Motor neuron (in vitro differentiated cells): ENCODE data around the gene SIM2. TPM values are rescaled to one million over a fixed set of nuclear protein-coding genes. Genes with fewer than 3 reads are reported as not detected.
A peak's percentile ranks its signal among the peaks of the same experiment; 100 is the strongest.

ENCODE experiments used
- ATAC-seq, 8 experiments: fragments of 200-7000 bp; cut with Tn5 transposase; replicated peaks in 6 of 8; 2 replicates each; pipeline ENCODE4 v1.8.0; 2021; ENCODE audit warnings: mild to moderate bottlenecking in 8 of 8, moderate library complexity in 8 of 8
- H3K27ac ChIP-seq, 2 donors: fragments of 250-450 bp; sonication (Bioruptor Pico); 2 replicates each; pipeline ENCODE4 v1.9.0; 2021; ENCODE audit warnings: antibody characterized with exemption in 2 of 2, mild to moderate bottlenecking in 2 of 2, moderate library complexity in 1 of 2
- H3K4me1 ChIP-seq, 2 donors: fragments of 250-450 bp; sonication (Bioruptor Pico); replicated peaks in 1 of 2; 2 replicates each; pipeline ENCODE4 v1.6.1; 2021; ENCODE audit warnings: antibody characterized with exemption in 2 of 2, mild to moderate bottlenecking in 2 of 2, moderate library complexity in 1 of 2
- H3K4me3 ChIP-seq, 5 donors: fragments of 250-450 bp; sonication (Bioruptor Pico); 2 replicates each; pipeline ENCODE4 v1.9.0; 2021; ENCODE audit warnings: antibody characterized with exemption in 5 of 5, mild to moderate bottlenecking in 5 of 5, moderate library complexity in 4 of 5
- WGBS, 10 experiments: fragments of 450-650 bp; shearing (Covaris generic); methylation state at CpG; one replicate each; pipeline ENCODE4 v1.0.0; 2022; 5-methylcytosine and 5-hydroxymethylcytosine counted together
- in situ Hi-C, 9 experiments: fragments of 400-800 bp; cut with MboI; loops; one replicate each; pipeline ENCODE4 v1.15.0; 2021; ENCODE audit warnings: low sequenced_read_pairs in 9 of 9, low pct_unique_long_range_greater_than_20kb in 2 of 9; ENCODE audit not compliant: unreplicated experiment in 9 of 9
- total RNA-seq, 8 experiments: library from RNA; unstranded; fragments of 300-600 nt; gene quantifications; 2 replicates each; pipeline versions ENCODE4 v1.2.3 to v1.2.4, GENCODE V29; 2022

The SIM2 gene
- total RNA-seq, 8 experiments from 2014 or later, result 0.36 to 9.5 (median 1.1) TPM

- in situ Hi-C loops, result no loop called here
- ATAC-seq, result no peak
- Histone ChIP-seq H3K4me1 (peaks cover 0 to 4% of the 10 kb centered on the region in 2 donors), H3K27ac (no peak overlapping the region), H3K4me3 (no peak overlapping the region)
- 76 to 100% (median 87%) methylated on average over 2 to 11 of the region's 14 CpGs; no CpG with 5 or more reads in 4 of the 10 experiments for WGBS, 10 experiments
Observed at GRCh38 chr21:36728371-36729111, 29.6 kb downstream of the SIM2 start.

GRCh38 chr21:36729310-36729970, 30.5 kb downstream of the SIM2 start:
- Histone ChIP-seq H3K4me3 (no peak overlapping the region), H3K4me1 (peaks cover 0 to 4% of the 10 kb centered on the region in 2 donors), H3K27ac (no peak overlapping the region)
- 28 to 90% (median 71%) methylated on average over 2 to 9 of the region's 18 CpGs; no CpG with 5 or more reads in 4 of the 10 experiments for WGBS, 10 experiments
- no peak for ATAC-seq
- in situ Hi-C loops, result no loop called here

- WGBS, 10 experiments, result 52 to 100% (median 78%) methylated on average over 1 to 12 of the region's 30 CpGs; no CpG with 5 or more reads in 1 of the 10 experiments
- Histone ChIP-seq H3K27ac (no peak overlapping the region), H3K4me3 (no peak overlapping the region), H3K4me1 (peaks cover 0 to 4% of the 10 kb centered on the region in 2 donors)
- no peak for ATAC-seq
- in situ Hi-C loops, result no loop called here
Observed at GRCh38 chr21:36730291-36731281, 31.7 kb downstream of the SIM2 start.

GRCh38 chr21:36732217-36732616, 33.3 kb downstream of the SIM2 start:
- Histone ChIP-seq H3K27ac (no peak overlapping the region), H3K4me3 (no peak overlapping the region), H3K4me1 (peaks cover 0 to 4% of the 10 kb centered on the region in 2 donors)
- no peak for ATAC-seq
- in situ Hi-C loops, result no loop called here
- whole genome bisulfite sequencing, 10 experiments, result 65 to 100% (median 94%) methylated on average over 2 to 7 of the region's 14 CpGs; no CpG with 5 or more reads in 5 of the 10 experiments

- in situ Hi-C loops, result no loop called here
- H3K27ac ChIP-seq, result no peak overlapping the region
- no peak for ATAC-seq
- no peak overlapping the region for H3K4me3 ChIP-seq
- peaks cover 0 to 4% of the 10 kb centered on the region in 2 donors for H3K4me1 ChIP-seq
- 30 to 100% (median 80%) methylated on average over 1 to 6 of the region's 7 CpGs; no CpG with 5 or more reads in 5 of the 10 experiments for WGBS, 10 experiments
Observed at GRCh38 chr21:36732761-36733160, 33.8 kb downstream of the SIM2 start.

- Histone ChIP-seq H3K27ac (no peak overlapping the region), H3K4me3 (no peak overlapping the region), H3K4me1 (peaks cover 0 to 4% of the 10 kb centered on the region in 2 donors)
- 100% methylated on average over 1 to 2 of the region's 6 CpGs; no CpG with 5 or more reads in 8 of the 10 experiments for WGBS, 10 experiments
- in situ Hi-C loops, result no loop called here
- ATAC-seq, result no peak
Observed at GRCh38 chr21:36733857-36734256, 34.9 kb downstream of the SIM2 start.

- H3K4me3 ChIP-seq, result no peak overlapping the region
- in situ Hi-C loops, result no loop called here
- no peak overlapping the region for H3K27ac ChIP-seq
- H3K4me1 ChIP-seq, result no peaks in the 10 kb centered on the region
- no peak for ATAC-seq
- 58 to 92% (median 82%) methylated on average over 2 to 6 of the region's 9 CpGs; no CpG with 5 or more reads in 3 of the 10 experiments for WGBS, 10 experiments
Observed at GRCh38 chr21:36734367-36735200, 35.7 kb downstream of the SIM2 start.

- Histone ChIP-seq H3K27ac (no peak overlapping the region), H3K4me3 (no peak overlapping the region), H3K4me1 (no peaks in the 10 kb centered on the region)
- WGBS, 10 experiments, result 100% methylated on average over 2 of the region's 4 CpGs; no CpG with 5 or more reads in 9 of the 10 experiments
- in situ Hi-C loops, result no loop called here
- ATAC-seq, result no peak
Observed at GRCh38 chr21:36735201-36735515, 36.2 kb downstream of the SIM2 start.

- ATAC-seq, result peak in 5 of 8 experiments; percentile 43 to 84 (median 61)
- Histone ChIP-seq H3K4me1 (no peaks in the 10 kb centered on the region), H3K4me3 (no peak overlapping the region), H3K27ac (no peak overlapping the region)
- WGBS, 10 experiments, result 40 to 100% (median 40%) methylated on average over 1 to 3 of the region's 15 CpGs; no CpG with 5 or more reads in 7 of the 10 experiments
- in situ Hi-C loops, result no loop called here
Observed at GRCh38 chr21:36735724-36736320, 36.9 kb downstream of the SIM2 start.

- WGBS, 10 experiments, result 0 to 100% (median 77%) methylated on average over 1 to 8 of the region's 12 CpGs; no CpG with 5 or more reads in 3 of the 10 experiments
- Histone ChIP-seq H3K4me3 (no peak overlapping the region), H3K27ac (no peak overlapping the region), H3K4me1 (no peaks in the 10 kb centered on the region)
- ATAC-seq, result no peak
- in situ Hi-C loops, result no loop called here
Observed at GRCh38 chr21:36738489-36739126, 39.7 kb downstream of the SIM2 start.

- Histone ChIP-seq H3K4me3 (no peak overlapping the region), H3K27ac (no peak overlapping the region), H3K4me1 (no peaks in the 10 kb centered on the region)
- no peak for ATAC-seq
- WGBS, 10 experiments, result 84 to 100% (median 89%) methylated on average over 2 to 12 of the region's 21 CpGs
- in situ Hi-C loops, result no loop called here
Observed at GRCh38 chr21:36741506-36741905, 42.6 kb downstream of the SIM2 start.
